Measurements from ENCODE around the gene KLHL30.

Gene KLHL30

GRCh38 chr2:238172439-238172838, 34.0 kb downstream of the KLHL30 start:
- DNase-seq (ENCODE audit: low read depth in 2 of 2, low spot score in 1 of 2), result no peak

DNA sequence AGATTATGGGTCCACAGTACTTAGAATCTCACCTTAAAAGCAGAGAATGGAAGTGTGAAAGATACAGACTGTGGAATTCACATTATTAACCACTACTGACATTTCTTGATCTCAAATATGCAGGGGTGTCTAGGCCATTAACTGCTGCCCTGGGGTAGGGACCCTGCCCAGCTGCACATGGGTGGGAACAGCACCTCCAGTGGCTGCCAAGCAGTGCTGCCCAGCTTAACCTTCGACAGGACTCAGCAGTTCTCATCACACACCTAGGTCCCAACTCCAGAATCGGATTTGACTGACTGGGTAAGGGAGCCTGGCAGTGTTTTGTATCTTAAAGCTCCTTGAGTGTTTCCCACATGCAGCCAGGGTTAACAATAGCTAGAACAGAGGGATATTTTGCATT, 35.2 kb downstream of the KLHL30 start:
- no peak for DNase-seq (ENCODE audit: low read depth in 2 of 2, low spot score in 1 of 2)

DNA sequence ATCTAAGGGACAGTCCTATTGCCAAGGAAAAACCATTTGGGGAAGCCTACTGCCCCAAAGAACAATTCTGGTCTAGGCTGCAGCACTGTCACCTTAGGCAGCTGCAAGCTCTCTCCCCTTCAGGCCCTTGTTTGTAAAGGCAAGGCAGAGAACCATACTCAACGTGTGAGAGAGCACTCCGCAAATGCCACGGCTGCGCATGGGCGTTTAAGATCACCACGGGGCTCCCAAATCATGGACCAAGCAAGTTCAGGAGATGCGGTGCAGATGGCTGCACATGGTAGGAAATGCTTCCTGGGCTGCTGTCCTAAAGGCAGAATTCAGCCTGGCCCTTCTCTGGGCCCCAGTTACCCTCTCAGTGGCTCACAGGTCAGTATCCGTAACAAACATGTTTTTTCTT, 35.8 kb downstream of the KLHL30 start:
- no peak for DNase-seq (ENCODE audit: low read depth in 2 of 2, low spot score in 1 of 2)

DNA sequence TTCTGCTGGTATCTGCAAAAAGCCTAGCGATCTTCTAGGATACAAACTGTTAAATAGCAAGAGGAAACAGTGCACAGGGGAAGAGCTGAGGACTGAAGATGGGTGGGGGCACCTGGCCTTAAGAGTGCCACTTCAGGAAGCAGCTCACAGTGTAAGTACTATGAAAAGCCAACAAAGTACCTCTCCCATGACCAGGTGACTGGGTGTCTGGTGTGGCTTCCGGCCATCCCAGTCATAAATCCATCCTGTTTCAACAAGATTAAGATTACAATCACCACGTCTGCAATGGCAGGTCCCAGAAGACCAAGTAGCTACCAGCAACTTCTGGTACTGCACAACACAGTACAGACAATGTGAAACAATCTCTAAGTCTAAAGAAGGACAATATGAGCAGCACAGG, 36.2 kb downstream of the KLHL30 start:
- DNase-seq (ENCODE audit: low read depth in 2 of 2, low spot score in 1 of 2), result no peak

DNA sequence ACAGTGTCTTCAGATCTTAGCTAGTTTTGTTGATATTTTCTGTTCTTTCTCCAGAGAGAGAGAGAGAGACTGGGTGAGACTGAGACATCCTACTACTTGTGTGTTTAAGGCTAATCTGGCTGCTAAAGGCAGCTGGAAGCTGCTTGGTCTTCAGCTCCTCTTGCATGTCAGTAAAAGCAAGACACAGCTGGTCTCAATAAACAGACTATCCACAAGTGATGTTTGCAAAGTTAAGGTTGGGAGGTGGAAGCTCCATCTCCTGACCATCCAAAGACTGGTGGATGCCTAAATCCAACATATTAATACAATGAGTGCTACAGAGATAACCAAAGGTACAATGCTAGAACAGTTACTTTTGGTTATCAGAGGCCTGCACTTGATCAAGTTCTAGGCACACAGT, 38.1 kb downstream of the KLHL30 start:
- DNase-seq (ENCODE audit: low read depth in 2 of 2, low spot score in 1 of 2), result no peak

GRCh38 chr2:238180554-238180953, 42.1 kb downstream of the KLHL30 start:
- DNase-seq (ENCODE audit: low read depth in 2 of 2, low spot score in 1 of 2), result no peak

DNA sequence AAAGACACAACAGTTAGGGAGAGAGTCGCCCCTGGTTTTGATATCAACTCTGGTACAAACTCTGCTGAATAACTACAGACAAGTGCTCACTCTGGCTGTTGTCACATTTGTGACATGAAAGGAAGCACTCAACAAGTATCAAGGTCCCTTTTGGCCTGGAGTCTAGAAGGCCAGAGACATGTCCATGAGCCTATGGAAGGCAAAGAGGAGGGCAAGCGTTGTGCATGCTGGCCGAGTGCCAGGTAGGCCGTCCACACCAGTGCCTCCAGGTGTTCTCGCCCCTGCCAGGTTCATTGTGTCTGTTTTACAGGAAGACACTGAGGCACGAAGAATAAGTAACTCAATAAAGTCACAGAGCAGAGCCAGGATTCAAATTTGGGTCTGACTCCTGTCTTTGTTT, 43.9 kb downstream of the KLHL30 start:
- no peak for DNase-seq (ENCODE audit: low read depth in 2 of 2, low spot score in 1 of 2)

DNA sequence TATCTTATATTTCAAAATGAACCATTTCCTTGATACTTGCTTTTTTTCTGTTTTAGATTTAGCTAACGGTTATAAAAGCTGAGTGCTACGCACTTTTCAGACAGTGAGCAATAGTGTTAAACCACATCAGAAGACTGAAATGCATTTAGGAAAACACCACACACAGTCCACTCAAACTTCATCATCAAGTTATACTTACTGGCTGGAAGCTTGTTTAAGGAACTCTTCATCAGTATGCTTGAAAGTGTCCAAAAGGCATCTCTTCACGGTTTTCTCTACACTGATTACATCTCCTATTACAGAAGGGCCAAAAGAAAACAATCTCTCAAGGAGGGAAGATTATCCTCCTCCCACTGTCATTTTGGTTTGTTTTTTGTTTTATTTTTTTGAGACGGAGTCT, 45.4 kb downstream of the KLHL30 start:
- no peak for DNase-seq (ENCODE audit: low read depth in 2 of 2, low spot score in 1 of 2)

GRCh38 chr2:238187618-238188548, 49.4 kb downstream of the KLHL30 start:
- no peak for DNase-seq (ENCODE audit: low read depth in 2 of 2, low spot score in 1 of 2)

DNA sequence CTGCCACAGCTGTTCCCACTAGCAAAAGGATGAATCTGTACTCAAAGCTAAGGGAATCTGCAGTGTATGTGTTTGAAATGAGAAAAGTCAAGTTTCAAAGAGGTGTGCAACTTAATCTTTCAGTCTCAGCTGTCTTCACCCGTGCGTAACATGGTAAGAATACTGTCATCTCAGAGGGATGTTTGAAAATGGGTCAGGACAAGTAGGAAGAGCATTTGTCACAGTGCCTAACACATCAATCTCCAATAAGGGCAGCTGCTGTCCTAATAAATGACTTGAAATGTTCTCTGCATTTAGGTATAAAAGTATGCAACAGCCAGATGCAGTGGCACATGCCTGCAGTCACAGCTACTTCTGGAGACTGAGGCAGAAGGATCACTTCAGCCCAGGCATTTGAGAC, 52.0 kb downstream of the KLHL30 start:
- no peak for DNase-seq (ENCODE audit: low read depth in 2 of 2, low spot score in 1 of 2)
